Ishikawa (cell line): ENCODE measurements around the gene OGFR.

Experiments
- CEBPB ChIP-seq: IDR thresholded peaks from 2 replicates; pipeline ENCODE4 v1.6.1; 2012
- CREB1 ChIP-seq: IDR thresholded peaks from 2 replicates; pipeline ENCODE4 v1.6.1; 2012; ENCODE audit warnings: low read depth
- EGR1 ChIP-seq: IDR thresholded peaks from 2 replicates; pipeline ENCODE4 v1.6.1; 2012
- EP300 ChIP-seq: IDR thresholded peaks from 2 replicates; pipeline ENCODE4 v1.6.1; 2012; ENCODE audit warnings: borderline replicate concordance
- REST ChIP-seq: IDR thresholded peaks from 2 replicates; pipeline ENCODE4 v1.6.1; 2012; ENCODE audit warnings: low read depth, mild to moderate bottlenecking
- TAF1 ChIP-seq: IDR thresholded peaks from 2 replicates; pipeline ENCODE4 v1.6.1; 2012; ENCODE audit warnings: low read depth, mild to moderate bottlenecking
- USF1 ChIP-seq: IDR thresholded peaks from 2 replicates; pipeline ENCODE4 v1.6.1; 2012
- YY1 ChIP-seq: IDR thresholded peaks from 2 replicates; pipeline ENCODE4 v1.6.1; 2012; ENCODE audit warnings: low read depth
- ZBTB7A ChIP-seq: IDR thresholded peaks from 2 replicates; pipeline ENCODE4 v1.6.1; 2012; ENCODE audit warnings: low read depth
- TF ChIP-seq, protein P1 (sequence below): IDR thresholded peaks from 2 replicates; pipeline ENCODE4 v1.6.1; 2012

DNA sequence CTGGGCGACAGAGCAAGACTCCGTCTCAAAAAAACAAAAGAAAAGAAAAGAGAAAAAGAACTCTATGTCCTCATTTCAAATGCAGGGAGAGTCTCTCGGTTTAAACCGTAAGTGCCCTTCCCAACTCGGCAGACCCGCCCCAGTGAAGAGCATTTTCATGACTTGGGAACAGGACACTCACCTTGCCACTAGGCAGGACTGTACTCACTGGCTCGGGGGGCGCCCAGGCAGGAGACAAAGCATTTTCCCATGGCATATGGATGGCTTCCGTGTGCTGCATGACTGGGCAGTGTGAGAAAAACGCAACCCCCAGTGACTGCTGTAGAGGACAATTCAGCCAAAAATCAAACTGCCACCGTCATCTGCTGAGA, 32.0 kb upstream of the OGFR start:
- TF ChIP-seq, protein P1, sequence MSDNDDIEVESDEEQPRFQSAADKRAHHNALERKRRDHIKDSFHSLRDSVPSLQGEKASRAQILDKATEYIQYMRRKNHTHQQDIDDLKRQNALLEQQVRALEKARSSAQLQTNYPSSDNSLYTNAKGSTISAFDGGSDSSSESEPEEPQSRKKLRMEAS: no peak
- TF ChIP-seq REST: no peak
- no peak for TF ChIP-seq EP300
- TF ChIP-seq TAF1: no peak
- TF ChIP-seq EGR1: no peak
- no peak for TF ChIP-seq USF1
- TF ChIP-seq ZBTB7A: no peak
- TF ChIP-seq CEBPB: no peak
- TF ChIP-seq CREB1: no peak
- TF ChIP-seq YY1: no peak
